Large intestine (tissue), 3 donors: Measurements from ENCODE around the gene TTC39A. TPM values are rescaled to one million over a fixed set of nuclear protein-coding genes. Genes with fewer than 3 reads are reported as not detected.
"Not testable (repeated sequence)": the region's sequence is repeated elsewhere in the genome, so short reads cannot be mapped to it uniquely, and the experiment has no call there.

Source experiments
- DNase-seq, 2 donors: peaks; one replicate each; pipeline versions ENCODE4 v3.0.0 to v3.0.0-alpha.2; 2013
- H3K27ac ChIP-seq: one replicate; pipeline ENCODE4 v1.5.1; 2013; ENCODE audit warnings: low read length
- H3K27me3 ChIP-seq: 2 replicates; pipeline ENCODE4 v1.6.1; 2013; ENCODE audit warnings: low read length; ENCODE audit not compliant: control insufficient read depth, insufficient read depth
- H3K36me3 ChIP-seq: 2 replicates; pipeline ENCODE4 v1.6.1; 2013; ENCODE audit warnings: low read length; ENCODE audit not compliant: control insufficient read depth, insufficient read depth
- H3K4me1 ChIP-seq: one replicate; pipeline ENCODE4 v1.6.1; 2013; ENCODE audit warnings: low read length; ENCODE audit not compliant: control insufficient read depth, insufficient read depth
- H3K4me3 ChIP-seq: one replicate; pipeline ENCODE4 v1.5.1; 2013; ENCODE audit warnings: low read length
- H3K9me3 ChIP-seq: one replicate; pipeline ENCODE4 v1.6.1; 2013; ENCODE audit warnings: mild to moderate bottlenecking, low read depth, low read length, moderate library complexity; ENCODE audit not compliant: control insufficient read depth
- WGBS: methylation state at CpG from one replicate; pipeline ENCODE4 v1.1.5; 2013; ENCODE audit warnings: low lambda C conversion rate; ENCODE audit not compliant: insufficient coverage; 5-methylcytosine and 5-hydroxymethylcytosine counted together
- polyA plus RNA-seq: library from polyadenylated mRNA; unstranded; fragments of 120-200 nt; gene quantifications from one replicate; pipeline ENCODE4 v1.2.1, GENCODE V29; 2013

TTC39A gene
- polyA plus RNA-seq, 1 donor, result 19.2 TPM

DNA sequence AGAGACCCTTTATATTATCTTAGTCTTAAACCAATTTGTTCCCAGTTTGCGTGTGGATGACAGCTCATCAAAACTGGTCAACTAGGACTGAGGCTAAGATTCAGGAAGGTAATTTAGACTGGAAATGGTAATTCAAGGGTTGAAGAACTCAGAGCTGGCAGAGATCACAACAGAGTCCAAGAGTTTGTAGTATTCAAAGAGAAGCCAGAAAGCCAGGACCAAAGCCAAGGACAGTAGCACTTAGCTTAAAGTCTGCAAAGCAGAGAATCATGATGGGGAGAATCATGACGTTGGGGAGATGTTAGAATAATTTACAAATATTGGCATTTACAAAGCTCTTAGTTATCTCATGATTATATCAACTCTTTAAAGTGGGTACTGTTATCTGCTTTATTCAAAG is 61.7 kb downstream of the TTC39A start:
- Histone ChIP-seq H3K27me3 (no peaks in the 10 kb centered on the region), H3K36me3 (peaks cover 17% of the 10 kb centered on the region), H3K4me1 (no peaks in the 10 kb centered on the region), H3K4me3 (no peak overlapping the region), H3K27ac (no peak overlapping the region), H3K9me3 (no peaks in the 10 kb centered on the region)
- 79% methylated on average over 2 of the region's 2 CpGs for WGBS
- no peak for DNase-seq

DNA sequence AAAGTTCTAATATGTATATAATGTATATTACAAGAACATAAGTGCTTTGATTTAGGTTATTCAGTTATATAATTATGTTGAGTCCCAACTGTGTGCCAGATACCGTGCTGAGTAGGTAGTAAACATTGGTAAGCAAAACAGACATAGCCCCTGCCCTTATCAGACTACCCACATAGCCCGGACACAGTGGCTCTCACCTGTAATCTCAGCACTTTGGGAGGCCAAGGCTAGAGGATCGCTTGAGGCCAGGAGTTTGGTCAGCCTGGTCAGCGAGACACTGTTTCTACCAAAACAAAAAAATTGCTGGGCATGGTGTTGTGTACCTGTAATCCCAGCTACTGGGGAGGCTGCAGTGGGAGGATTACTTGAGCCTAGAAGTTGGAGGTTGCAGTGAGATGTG is 63.6 kb downstream of the TTC39A start:
- Histone ChIP-seq H3K36me3 (peaks cover 17% of the 10 kb centered on the region), H3K27me3 (no peaks in the 10 kb centered on the region), H3K27ac (no peak overlapping the region), H3K4me1 (no peaks in the 10 kb centered on the region), H3K9me3 (no peaks in the 10 kb centered on the region), H3K4me3 (no peak overlapping the region)
- WGBS, result no CpG with 5 or more reads among the region's 4 CpGs
- no peak for DNase-seq

DNA sequence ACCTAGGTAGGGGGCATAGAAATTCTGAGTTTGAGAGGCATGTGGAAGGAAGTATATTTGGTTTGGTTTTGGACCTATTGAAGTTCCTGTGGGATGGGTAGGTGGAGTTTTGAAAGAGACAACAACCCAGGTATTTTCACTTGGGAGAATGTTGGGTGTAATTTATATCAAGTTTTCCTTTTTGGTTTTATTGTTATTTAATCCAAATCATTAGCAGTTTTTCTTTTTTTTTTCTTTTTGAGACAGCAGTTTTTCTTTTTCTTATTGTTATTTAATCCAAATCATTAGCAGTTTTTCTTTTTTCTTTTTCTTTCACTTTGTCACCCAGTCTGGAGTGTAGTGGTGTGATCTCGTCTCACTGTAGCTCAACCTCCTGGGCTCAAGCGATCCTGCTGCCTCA is 64.2 kb downstream of the TTC39A start:
- Histone ChIP-seq H3K9me3 (no peaks in the 10 kb centered on the region), H3K4me1 (no peaks in the 10 kb centered on the region)
- no CpG with 5 or more reads among the region's 2 CpGs for WGBS

DNA sequence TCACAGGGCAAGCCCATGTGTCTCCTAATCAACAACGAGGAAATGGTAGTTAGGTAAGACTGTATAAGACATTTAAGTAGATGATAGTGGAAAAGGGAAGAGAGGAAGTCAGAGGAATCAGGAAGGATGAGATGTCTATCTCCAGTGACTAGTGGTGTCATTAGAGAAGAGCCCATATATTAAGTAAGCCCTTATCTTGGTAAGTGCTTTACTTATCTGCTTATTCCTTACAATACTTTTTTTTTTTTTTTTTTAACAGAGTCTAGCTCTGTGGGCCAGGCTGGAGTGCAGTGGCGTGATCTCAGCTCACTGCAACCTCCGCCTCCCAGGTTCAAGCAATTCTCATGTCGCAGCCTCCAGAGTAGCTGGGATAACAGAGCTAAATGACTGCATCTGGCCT is 64.7 kb downstream of the TTC39A start:
- H3K27ac ChIP-seq, result no peak overlapping the region
- H3K4me3 ChIP-seq, result no peak overlapping the region
- no CpG with 5 or more reads among the region's 4 CpGs for WGBS
- H3K27me3 ChIP-seq, result no peaks in the 10 kb centered on the region
- DNase-seq, result no peak
- no peaks in the 10 kb centered on the region for H3K4me1 ChIP-seq
- no peaks in the 10 kb centered on the region for H3K9me3 ChIP-seq
- peaks cover 10% of the 10 kb centered on the region for H3K36me3 ChIP-seq

More for the DNA sequence above, 64.2 kb downstream of the TTC39A start:
- DNase-seq, result no peak
- H3K27ac ChIP-seq, result no peak overlapping the region
- H3K27me3 ChIP-seq, result no peaks in the 10 kb centered on the region
- H3K4me3 ChIP-seq, result no peak overlapping the region
- H3K36me3 ChIP-seq, result peaks cover 16% of the 10 kb centered on the region

DNA sequence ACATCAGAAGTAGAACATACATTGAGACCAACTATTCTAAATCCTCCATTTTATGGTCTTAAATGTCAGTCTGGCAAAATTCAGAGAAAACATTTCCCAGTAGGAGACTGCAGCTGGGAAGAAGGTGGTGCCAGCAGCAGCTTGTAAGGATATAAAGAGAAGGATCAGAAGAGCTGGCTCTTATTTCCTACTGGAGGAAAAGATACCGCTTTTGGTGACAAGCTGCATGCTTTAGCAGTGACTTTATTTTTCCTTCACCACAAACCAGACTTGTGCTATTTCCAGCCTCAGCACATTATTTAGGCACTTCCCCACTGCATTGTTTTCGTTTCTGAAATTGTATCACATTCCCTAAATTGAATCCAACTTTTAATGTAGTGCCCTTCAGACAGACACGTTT is 65.9 kb downstream of the TTC39A start:
- WGBS, result 62% methylated on average over 2 of the region's 3 CpGs
- H3K27me3 ChIP-seq, result no peaks in the 10 kb centered on the region
- H3K36me3 ChIP-seq, result peaks cover 7% of the 10 kb centered on the region
- no peaks in the 10 kb centered on the region for H3K9me3 ChIP-seq
- DNase-seq, result no peak
- H3K4me3 ChIP-seq, result no peak overlapping the region
- no peaks in the 10 kb centered on the region for H3K4me1 ChIP-seq
- no peak overlapping the region for H3K27ac ChIP-seq

DNA sequence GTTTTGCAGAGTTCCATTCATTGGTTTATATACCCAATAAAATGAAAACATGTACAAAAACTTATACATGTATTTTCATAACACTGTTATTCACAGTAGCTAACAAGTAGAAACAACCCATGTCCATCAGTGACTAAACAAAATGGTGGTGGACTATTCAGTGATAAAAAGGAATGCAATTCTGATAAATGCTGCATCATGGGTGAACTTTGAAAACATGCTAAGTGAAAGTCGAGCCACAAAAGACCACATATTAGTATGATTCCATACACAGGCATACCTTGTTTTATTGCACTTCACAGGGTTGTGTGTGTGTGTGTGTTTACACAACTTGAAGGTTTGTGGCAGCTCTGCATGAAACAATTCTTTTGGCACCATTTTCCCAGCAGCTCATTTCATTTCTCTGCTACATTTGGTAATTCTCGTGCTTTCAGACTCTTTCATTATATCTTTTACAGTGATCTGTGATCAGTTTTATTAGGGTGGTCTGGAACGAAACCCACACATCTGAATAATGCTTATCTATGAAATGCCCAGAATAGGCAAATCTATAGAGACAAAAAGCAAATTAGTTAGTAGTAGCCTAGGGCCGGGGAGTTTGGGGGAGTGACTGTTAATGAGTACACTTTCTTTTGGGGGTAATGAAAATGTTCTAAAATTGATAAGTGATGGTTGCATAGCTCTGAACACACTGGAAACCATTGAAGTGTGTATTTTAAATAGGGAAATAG is 67.0 kb downstream of the TTC39A start:
- H3K4me3 ChIP-seq, result no peak overlapping the region
- H3K27me3 ChIP-seq, result no peaks in the 10 kb centered on the region
- WGBS, result 100% methylated on average over 1 of the region's 4 CpGs
- no peaks in the 10 kb centered on the region for H3K9me3 ChIP-seq
- H3K36me3 ChIP-seq, result peaks cover 3% of the 10 kb centered on the region
- no peak overlapping the region for H3K27ac ChIP-seq
- DNase-seq, result no peak
- H3K4me1 ChIP-seq, result no peaks in the 10 kb centered on the region

DNA sequence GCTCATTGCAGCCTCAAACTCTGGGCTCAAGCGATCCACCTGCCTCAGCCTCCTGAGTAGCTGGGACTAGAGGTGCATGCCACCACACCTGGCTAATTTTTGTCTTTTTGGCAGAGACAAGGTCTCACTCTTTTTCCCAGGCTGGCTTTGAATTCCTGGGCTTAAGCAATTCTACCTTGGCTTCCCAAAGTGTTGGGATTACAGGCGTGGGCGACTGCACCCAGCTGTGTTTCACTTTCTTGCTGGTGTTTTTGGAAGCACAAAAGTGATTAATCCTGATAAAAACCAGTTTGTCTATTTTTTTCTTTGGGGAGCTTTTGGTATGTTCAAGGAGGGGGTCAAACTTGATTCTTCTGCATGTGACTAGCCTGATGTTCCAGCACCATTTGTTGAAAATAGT is 75.0 kb downstream of the TTC39A start:
- Histone ChIP-seq H3K9me3 (no peaks in the 10 kb centered on the region), H3K4me1 (no peaks in the 10 kb centered on the region), H3K27ac (no peak overlapping the region)

DNA sequence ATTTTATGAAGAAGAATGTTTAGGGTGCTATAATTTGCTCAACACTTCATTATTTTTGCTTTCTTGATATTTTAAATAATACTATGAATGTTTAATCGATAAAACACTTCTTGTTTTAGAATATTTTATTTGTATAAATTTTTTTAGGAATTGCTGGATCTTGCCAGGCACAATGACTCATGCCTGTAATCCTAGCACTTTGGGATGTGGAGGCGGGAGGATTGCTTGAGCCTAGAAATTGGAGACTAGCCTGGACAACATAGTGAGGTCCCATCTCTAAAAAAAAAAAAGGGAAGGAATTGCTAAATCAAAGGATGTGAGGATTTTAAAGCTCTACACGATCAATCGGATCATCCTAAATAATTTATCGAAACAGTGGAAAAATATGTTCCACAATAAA is 76.7 kb downstream of the TTC39A start:
- H3K27me3 ChIP-seq, result no peaks in the 10 kb centered on the region
- no peaks in the 10 kb centered on the region for H3K9me3 ChIP-seq
- H3K4me1 ChIP-seq, result no peaks in the 10 kb centered on the region
- H3K36me3 ChIP-seq, result no peaks in the 10 kb centered on the region
- 94% methylated on average over 4 of the region's 5 CpGs for WGBS
- no peak for DNase-seq
- H3K27ac ChIP-seq, result no peak overlapping the region
- no peak overlapping the region for H3K4me3 ChIP-seq

More for the DNA sequence above, 75.0 kb downstream of the TTC39A start:
- no peak overlapping the region for H3K4me3 ChIP-seq
- no peaks in the 10 kb centered on the region for H3K27me3 ChIP-seq
- no peaks in the 10 kb centered on the region for H3K36me3 ChIP-seq
- no peak for DNase-seq
- no CpG with 5 or more reads among the region's 3 CpGs for WGBS

DNA sequence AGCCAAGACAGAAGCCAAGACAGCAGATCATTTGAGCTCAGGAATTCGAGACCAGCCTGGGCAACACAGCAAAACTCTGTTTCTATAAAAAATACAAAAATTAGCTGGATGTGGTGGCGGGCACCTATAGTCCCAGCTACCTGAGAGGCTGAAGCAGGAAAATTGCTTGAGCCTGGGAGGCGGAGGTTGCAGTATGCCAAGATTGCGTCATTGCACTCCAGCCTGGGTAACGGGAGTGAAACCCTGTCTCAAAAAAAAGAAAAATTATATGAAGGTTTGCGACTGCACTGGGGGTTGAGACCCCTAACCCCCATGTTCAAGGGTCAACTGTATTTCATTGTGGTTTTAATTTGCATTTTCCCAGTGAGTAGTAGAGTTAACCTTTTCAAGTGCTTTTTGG is 78.0 kb downstream of the TTC39A start:
- Histone ChIP-seq H3K36me3 (no peaks in the 10 kb centered on the region), H3K9me3 (no peaks in the 10 kb centered on the region), H3K4me1 (no peaks in the 10 kb centered on the region), H3K27me3 (no peaks in the 10 kb centered on the region), H3K4me3 (no peak overlapping the region), H3K27ac (no peak overlapping the region)
- WGBS, result no CpG with 5 or more reads among the region's 6 CpGs
- DNase-seq, result no peak

DNA sequence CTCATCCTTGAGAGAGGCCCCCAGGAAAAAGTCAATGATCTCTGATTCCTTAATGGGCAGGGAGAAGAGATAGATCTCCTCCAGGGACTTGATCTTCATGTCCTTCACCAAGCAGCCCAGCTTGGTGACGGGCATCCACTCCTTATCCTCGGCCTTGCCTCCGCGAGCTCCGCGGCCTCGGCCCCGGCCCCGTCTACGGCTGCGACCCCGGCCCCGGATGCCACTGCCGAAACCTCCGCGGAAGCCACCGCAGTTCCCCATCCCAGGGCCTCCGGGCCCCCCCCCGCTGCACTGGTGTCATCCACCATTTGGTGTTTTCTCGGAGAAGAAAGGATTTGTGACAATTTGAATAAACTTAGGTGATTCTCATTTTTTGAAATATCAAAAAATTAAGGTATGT is 79.2 kb downstream of the TTC39A start:
- DNase-seq, H3K9me3 ChIP-seq, H3K4me1 ChIP-seq, H3K36me3 ChIP-seq, H3K4me3 ChIP-seq, H3K27ac ChIP-seq, H3K27me3 ChIP-seq: not testable (repeated sequence)
- no CpG with 5 or more reads among the region's 20 CpGs for WGBS

DNA sequence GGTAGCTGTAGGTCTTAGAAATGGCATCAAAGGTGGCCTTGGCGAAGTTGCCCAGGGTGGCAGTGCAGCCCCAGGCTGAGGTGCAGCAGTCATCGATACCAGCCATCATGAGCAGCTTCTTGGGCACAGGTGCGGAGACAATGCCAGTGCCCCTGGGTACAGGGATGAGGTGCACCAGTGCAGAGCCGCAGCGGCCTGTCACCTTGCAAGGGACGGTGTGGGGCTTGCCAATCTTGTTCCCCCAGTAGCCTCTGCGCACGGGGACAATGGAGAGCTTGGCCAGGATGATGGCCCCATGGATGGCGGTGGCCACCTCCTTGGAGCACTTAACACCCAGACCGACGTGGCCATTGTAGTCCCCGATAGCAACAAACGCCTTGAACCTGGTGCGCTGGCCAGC is 79.6 kb downstream of the TTC39A start:
- no CpG with 5 or more reads among the region's 14 CpGs for WGBS
- not testable (repeated sequence) for H3K27me3 ChIP-seq, H3K4me1 ChIP-seq, H3K4me3 ChIP-seq, H3K36me3 ChIP-seq, H3K9me3 ChIP-seq, DNase-seq, H3K27ac ChIP-seq
